ENCODE measurements around the gene RAB1B.

Gene RAB1B

DNA sequence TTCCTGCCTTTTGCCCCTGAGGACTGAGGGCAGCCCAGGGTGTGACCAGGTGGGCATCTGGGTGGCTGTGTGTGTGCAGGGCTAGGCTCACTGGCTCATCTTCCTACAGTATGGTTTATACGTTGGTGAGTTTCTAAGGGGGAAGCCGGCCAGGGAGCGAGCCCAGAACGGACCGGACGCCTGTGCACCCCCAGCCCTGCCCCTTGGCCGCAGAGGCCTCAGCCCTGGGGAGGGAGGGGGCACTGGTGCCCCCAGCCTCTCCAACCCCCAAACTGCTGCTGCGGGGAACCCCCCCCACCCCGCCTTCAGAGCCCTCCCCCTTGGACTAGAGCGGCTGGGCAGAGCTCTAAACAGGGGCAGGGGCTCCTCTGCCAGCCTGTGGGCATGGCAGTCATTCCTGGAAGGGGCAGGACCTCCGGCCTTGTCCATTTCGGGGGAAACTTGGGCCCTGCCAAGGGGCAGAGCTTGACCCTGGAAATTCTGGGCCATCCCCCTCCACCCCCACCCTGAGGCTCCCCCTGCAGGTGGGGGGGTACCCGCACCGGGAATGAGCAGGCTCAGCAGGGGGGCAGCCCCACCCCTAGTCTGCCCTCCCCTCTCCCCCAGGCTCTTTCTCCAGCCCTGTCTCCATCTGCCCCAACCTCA, 15.1 kb downstream of the RAB1B start:
- DNase-seq (ENCODE audit: low read depth in 2 of 2): no peak

DNA sequence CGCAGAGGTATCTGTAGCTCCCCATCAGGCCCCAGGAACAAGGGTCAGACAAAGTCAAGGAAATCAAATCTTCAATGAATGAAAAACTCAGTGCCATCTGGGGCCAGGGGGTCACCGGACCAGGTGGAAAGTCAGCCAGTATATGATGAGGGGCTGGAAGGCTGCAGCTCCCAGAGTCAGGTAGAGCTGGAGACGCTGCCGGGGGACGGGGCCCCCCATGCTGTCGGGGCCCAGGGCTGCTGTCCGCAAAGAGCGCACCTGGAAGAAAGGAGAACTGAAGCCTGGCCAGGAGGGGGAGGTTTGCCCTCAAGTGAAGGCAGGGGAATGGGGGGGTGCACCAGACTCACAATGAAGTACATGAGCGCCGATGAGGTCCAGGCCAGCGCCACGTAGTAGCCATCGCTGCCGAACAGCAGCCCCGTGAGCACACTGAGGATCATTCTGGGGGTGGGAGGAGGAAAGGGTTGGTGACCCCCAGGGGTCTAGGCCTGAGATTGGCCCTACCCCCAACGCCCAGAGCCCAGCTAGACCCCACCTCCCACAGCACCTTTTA, 16.2 kb downstream of the RAB1B start:
- no peak for DNase-seq (ENCODE audit: low read depth in 2 of 2)

DNA sequence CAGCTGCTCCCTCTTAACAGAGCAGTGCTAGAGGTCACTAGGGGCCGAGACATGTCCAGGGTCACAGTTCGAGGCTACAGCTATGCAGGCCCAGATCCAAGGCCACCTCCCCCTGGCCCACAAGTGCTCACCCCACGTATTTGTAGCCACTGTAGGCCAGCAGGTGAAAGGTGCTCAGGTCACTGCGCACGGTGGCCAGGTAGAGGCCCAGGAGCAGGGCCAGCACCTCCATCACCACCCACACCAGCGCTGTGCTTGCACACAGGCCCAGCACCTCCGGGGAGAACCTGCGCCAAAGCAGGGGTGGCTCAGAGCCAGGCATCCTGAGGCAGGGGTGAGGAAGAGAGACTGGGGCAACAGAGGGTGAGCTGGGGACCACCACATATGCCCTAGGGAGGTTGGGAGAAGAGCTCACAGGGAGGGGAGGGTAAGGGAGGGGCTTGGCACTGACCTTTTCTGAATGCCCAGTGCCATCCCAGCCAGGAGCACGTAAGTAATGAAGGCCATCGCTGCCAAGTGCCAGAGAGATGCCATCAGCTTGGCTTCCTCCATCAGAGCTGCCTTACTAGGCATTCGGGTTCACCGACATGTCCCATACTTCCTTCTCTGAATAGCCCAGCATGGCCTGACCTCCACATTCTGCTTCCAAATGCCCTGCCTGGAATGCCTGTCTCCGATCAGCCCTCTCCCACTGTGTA, 17.0 kb downstream of the RAB1B start:
- no peak for DNase-seq (ENCODE audit: low read depth in 2 of 2)

DNA sequence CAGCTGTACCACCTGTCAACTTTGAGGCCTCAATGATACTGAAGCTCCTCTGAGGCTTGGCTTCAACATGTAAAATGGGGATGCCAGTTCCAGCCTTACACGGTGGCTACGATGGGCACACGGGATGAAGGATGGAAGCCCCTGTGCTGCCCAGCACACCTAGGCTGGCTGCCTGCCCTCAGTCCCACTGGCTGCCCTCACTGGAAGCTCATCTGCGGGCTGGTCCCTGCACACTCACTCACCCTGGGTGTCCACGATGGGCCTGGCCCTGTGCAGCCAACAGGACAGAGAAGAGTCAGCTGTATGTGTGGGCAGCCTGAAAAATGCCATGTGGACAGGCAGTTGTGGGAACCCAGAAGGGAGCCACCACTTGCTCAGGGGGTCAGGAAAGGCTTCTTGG, 18.3 kb downstream of the RAB1B start:
- no peak for DNase-seq (ENCODE audit: low read depth in 2 of 2)

DNA sequence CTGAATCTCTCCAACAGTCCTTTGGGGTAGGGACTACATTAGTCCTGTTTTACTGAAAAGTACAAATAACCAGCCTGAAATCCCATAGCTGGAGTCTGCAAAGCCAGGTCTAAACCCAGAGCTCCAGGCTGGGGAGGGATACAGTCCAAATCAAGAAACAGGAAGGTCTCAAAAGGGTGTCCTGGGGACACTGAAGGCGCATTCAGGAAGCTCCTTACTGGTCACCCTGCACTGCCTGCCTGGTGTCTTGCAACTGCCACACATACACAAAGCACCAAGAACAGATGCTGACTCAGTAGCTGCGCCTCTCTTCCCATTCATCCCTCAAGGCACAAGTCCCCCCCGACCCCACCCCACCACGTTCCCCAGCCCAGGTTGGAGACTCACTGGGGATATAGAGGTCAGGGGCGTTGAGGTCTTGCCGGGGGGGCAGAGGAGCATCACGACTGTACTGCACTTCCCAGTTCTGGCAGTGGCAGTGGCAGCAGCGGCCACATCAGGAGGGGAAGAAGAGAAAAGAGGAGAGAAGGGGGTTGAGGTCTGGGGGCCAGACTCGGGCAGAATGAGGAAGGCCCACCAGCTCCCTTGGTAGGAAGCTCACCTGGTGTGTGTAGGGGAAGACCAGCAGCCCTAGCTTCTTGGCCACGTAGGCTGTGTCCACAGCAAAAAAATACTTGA, 18.9 kb downstream of the RAB1B start:
- no peak for DNase-seq (ENCODE audit: low read depth in 2 of 2)

DNA sequence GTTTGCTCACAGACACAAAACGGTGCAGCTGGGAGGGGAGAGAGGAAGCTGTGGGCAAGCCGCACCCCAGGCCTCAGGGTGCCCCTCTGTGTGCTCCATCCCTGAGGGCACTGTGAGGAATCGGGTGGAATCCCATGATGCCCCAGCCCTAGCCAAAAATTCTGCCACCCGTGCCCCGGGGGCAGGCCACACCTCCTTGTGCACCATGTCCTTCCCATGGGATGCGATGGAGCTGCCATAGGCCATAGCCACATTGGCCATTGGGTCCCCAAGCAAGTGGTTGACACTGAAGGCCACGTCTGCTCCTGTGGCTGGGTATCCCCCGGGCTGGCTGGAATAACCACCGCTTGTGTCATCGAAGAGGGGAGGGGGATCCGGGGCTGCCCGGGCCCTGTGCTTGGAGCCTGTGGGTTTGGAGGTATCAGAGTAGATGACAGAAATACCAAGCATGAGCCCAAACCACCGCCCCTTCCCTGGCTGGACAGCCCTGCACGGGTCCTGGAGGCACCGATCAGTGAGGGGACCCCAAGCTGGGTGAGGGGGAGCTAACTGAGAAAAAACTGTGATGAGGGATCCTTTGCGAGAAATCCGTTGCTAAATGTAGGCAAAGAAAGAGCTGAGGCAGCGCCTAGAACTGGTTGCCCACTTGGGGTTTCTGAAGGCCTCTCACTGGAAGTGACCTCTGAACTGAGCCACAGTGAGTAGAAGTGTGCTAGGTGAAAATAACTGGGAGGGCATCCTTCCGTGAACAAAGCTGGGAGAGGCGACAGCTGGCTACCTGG, 19.6 kb downstream of the RAB1B start:
- DNase-seq (ENCODE audit: low read depth in 2 of 2): no peak

DNA sequence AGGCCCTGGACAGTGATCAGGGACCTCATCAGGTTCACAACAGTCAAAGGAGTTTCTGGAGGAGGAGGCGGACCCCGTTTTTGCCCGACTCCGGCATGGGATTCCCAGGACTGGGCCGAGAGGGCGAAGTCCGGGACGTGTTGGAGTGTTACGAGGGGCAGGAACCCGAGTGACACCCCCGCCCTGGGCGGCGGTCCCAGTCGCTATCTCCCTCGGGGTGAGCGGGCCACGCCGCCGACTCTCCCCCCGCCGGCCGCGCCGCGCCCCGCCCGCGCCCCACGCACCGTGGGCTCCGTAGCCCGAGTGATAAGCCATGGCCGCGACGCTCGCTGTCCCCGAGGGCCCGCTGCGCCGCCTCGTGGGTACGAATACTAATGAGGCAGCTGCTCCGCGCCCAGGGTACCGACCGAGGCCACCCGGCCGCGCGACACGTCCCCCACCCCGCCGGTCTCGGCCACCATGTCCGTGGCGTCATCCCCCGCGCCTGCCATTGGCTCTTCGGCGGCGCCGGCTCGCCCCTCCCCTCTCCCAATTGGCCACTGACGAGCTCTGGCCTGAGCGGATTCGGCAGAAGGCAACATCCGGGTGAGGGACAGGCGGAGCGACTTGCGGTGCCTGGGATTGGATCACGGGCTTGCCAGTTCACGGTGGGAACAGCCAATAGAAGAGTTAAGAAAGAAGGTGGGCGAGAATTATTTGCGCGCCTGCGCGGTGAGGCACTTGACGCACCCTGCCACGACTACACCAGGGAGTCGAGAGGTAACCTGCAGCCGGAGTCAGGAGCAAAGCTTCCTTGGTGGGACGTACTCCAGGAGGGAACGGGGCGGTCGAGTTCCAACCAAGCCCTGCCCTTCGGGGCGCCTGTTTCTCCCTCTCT, 20.5 kb downstream of the RAB1B start, which contains the start of gene YIF1A:
TSS of gene YIF1A (minus strand) at position 473 of the 877 bp plus-strand sequence. CDS start at position 315, 158 bp downstream.
- DNase-seq (ENCODE audit: low read depth in 2 of 2): peak; percentile 95

DNA sequence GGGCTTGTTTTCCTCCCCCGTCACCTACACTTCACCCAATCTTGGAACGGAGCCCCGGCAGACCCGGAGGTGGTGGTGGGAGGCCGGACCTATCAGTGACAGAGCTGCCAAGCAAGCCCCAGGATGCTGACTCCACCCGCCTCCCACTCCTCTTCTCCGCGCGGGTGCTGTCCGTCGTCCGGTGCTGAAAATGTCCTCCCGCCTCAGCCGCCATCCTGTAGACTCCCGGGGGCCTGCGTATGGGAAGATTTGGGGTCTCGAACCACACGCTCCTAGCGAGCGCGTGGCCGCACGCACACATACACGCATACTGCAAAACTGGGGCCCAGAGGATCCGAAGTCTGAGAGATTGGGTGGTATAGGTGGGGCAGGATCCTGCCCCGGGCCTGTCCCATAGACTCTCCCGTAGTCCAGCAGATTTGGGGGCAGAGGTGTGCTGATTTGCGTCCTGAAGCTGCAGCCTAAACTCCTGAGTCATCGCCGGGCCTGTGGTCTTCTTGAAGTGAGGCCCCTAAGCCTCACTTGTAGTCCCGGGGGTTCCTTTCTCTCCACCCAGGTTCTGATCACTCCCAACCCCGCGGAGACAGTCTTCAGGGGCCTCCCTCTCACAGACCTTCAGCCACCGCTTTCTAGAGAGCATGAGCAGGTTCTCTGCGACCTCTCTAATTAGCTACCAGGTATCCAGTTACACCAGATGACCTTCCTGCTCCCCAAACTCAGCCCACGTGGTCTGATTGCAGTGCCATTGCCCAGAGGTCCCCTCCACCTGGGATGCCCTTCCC, 21.3 kb downstream of the RAB1B start:
- peak; percentile 64 to 74 for DNase-seq (ENCODE audit: low read depth in 2 of 2)

DNA sequence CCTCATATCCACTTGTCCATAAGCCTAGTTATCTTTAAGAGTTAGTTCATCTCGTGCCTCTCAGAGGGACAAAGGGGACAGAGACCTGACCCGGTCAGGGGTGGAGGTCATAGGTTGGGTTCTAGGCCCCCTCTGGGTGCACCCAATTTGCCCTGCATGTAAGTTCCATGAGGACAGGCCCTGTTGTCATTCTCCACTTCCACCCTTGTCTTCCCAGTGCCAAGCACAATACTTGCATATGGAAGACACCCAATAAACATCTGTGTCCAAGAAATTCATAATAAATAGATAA, 21.8 kb downstream of the RAB1B start:
- no peak for DNase-seq (ENCODE audit: low read depth in 2 of 2)

DNA sequence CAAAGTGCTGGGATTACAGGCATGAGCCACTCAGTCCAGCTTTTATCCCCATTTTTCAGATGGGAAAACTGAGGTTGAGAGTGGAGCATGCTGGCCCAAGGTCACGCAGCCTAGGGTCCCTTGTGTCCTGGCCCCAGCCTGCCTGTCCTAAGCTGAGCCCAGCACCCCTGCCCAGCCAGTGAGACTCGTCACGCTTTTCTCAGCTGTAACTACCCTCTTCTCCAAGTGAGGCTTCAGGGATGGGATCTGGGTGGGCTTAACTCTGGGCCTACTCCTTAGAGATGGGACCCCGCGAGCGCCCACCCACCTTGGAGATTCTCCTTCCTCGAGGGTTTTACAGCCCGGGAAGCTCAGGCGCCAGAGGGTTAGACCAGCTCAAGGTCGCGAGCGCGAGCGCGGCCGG, 22.9 kb downstream of the RAB1B start:
- DNase-seq (ENCODE audit: low read depth in 2 of 2): no peak

DNA sequence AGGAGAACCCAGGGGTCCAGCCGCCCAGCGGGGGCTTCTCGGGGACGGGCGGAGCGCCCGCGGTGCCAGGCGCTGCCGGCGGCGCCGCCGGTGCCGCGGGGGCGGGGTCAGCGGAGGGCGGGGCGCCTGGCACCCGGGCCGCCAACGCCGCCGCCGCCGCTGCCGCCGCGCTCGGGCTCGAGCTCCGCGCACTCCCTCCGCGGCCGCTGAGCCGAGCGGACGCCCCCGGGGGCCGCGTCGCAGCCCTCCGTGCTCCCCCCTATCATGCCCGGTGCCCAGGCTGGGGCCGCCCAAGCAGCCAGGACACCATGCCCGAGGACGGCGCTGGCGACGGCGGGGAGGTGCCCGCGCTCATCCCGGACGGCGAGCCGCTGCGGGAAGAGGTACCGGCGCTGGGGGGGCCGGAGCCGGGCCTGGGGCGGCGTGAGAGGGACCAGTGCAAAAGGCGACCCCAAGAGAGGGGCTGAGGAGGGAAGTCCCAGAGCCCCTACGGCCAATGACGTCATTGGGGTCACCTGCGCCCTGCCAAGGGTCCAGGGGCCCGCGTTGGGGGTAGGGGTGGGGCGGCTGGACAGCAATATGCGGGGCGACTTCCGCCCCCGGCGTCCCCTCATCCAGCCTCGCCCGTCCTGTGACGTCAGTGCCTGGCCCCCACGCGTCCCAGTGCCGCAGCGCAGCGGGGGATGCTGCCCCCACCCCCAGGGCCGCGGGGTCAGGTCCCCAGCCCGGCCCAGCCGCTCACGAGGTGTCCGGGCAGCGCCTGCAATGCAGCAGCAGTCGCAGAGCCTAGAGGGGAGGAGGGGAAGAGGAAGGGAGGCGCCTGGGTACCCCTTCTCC, 23.5 kb downstream of the RAB1B start, which contains the start of gene TMEM151A:
TSS of gene TMEM151A (plus strand) at position 189 of the 837 bp plus-strand sequence. CDS start at position 309, 120 bp downstream.
- DNase-seq (ENCODE audit: low read depth in 2 of 2): peak in 1 of 2 donors; percentile 47

DNA sequence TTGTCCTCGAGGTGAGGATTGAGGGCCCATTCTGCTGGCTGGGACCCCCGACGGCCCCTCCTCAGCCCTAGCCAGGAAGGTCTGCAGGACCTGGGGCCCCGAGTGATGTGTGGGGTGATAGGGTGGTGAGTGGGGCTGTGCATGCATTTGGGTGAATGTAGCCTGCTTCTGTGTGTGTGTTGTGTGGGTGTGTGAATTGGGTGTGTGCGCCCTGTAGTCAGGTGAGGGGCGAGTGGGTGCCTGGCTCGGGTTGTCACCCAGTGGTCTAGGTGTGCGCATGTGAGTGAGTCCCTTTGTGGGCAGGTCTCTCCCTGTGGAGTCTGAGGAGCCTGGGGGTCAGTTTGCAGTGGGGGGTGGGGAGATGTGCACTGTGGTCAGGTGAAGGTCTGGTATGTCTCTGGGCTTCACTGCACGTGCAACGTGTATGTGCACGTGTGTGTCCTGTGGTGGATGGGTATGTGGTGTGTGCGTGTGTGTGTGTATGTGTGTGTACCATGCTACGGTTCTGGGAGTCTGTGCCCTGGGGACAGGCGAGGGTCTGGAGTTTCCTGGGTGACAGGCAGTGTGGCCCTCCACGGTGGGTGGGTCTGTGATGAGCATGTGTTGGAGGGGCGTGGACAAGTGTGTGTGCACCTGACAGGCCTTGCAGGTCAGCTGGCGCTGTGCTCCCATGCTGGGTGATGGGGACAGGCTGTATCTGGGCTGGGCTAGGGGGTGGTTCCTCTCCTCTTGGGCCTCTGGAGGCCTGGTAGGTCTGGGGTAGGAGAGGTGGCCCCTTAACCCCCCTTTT, 24.3 kb downstream of the RAB1B start:
- DNase-seq (ENCODE audit: low read depth in 2 of 2): no peak

DNA sequence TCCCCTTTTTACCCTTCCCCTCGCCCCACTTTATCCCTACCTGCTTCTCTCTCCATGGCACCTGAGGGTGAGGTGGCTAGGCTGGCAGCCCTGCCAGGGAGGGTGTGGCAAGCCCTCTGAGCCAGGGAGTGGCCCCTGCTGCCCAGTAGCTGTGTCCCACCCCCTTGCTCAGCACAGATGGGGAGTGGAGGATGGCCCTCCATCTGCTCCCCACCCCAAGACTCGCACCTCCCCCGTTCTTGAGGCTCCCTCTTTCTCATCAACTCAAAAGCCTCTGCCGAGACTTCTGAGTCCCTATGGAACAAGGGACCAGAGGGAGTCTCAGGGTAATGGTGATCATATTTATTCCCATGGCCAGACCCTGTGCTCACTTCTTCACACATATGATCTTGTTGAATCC, 24.9 kb downstream of the RAB1B start:
- DNase-seq (ENCODE audit: low read depth in 2 of 2): no peak

DNA sequence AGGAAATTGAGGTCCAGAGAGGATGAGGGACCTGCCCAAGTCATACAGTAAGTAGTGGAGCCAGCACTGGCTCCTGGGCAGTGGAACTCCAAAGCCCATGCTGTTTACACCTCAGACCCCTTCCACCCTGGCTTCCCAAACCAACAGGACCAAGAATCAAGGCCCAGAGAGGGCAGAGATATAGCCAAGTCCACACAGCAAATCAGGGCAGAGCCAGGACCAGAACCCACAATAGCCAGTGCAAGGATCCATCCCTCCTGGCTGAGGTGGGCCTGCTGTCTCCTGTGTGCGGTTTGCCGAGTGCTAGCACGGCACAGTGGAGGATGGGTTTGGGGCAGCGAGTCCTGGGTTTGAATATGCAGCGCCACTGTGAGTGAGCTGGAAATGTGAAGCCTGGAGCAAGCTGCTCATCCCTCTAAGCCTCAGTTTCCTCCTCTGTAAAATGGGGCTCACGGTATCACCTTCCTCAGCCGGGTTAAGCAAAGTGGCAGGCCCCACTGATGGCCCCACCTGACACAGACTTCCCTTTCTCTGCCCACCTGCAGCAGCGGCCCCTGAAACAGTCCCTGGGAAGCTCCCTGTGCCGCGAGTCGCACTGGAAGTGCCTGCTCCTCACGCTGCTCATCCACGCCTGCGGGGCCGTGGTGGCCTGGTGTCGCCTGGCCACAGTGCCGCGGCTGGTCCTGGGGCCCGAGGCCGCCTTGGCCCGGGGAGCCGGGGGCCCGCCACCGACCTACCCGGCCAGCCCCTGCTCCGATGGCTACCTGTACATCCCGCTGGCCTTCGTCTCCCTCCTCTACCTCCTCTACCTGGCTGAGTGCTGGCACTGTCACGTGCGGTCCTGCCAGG, 25.6 kb downstream of the RAB1B start:
- no peak for DNase-seq (ENCODE audit: low read depth in 2 of 2)

DNA sequence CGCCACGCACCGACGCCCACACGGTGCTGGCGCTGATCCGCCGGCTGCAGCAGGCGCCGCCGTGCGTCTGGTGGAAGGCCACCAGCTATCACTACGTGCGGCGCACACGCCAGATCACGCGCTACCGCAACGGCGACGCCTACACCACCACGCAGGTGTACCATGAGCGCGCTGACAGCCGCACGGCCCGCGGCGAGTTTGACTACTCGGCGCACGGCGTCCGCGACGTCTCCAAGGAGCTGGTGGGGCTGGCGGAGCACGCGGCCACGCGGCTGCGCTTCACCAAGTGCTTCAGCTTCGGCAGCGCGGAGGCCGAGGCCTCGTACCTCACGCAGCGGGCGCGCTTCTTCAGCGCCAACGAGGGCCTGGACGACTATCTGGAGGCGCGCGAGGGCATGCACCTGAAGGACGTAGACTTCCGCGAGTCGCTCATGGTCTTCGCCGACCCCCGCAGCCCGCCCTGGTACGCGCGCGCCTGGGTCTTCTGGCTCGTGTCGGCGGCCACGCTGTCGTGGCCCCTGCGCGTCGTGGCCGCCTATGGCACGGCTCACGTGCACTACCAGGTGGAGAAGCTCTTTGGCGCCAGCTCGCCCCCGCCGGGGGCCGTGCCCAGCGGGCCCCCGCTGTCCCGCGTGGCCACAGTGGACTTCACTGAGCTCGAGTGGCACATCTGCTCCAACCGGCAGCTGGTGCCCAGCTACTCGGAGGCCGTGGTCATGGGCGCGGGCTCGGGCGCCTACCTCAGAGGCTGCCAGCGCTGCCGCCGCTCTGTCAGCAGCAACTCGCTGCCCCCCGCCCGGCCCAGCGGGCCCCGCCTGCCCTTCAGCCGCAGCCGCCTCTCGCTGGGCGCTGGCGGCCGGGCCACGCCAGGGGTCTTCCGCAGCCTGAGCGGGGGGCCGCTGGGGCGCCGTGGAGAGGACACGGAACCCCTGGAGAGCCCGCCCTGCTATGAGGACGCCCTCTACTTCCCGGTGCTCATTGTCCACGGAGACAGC, 26.5 kb downstream of the RAB1B start:
- DNase-seq (ENCODE audit: low read depth in 2 of 2): no peak

DNA sequence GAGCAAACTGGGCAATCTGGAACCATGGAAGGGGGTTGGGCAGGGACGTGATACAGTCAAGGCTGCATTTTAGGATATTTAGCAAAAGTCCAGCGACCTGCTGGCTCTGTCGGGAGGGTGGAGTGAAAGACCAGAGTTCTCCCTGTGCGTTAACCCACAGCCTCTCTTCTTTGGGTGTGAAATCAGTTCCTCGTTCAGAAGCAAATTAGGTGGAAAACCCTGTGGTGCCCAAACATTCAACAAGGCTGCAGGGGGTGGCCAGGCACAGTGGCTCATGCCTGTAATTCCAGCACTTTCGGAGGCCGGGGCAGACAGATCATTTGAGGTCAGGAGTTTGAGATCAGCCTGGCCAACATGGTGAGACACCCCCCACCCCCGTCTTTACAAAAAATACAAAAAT, 29.2 kb downstream of the RAB1B start:
- DNase-seq (ENCODE audit: low read depth in 2 of 2): no peak

All from stimulated activated CD4-positive, alpha-beta T cell treated with anti-CD3 and anti-CD28 coated beads, Interleukin-1b, Interleukin-23, amount 100 ng/mL, for 4 hours (primary cell).